HG03108 (cell line): Measurements from ENCODE around the gene VCL.
"Not testable (repeated sequence)": the region's sequence is repeated elsewhere in the genome, so short reads cannot be mapped to it uniquely, and the experiment has no call there.

Experiments
- ATAC-seq: cut with Tn5 transposase; IDR thresholded peaks from one replicate; pipeline ENCODE4 v1.9.1; 2021; ENCODE audit warnings: moderate library complexity; ENCODE audit not compliant: unreplicated experiment

Gene VCL

DNA sequence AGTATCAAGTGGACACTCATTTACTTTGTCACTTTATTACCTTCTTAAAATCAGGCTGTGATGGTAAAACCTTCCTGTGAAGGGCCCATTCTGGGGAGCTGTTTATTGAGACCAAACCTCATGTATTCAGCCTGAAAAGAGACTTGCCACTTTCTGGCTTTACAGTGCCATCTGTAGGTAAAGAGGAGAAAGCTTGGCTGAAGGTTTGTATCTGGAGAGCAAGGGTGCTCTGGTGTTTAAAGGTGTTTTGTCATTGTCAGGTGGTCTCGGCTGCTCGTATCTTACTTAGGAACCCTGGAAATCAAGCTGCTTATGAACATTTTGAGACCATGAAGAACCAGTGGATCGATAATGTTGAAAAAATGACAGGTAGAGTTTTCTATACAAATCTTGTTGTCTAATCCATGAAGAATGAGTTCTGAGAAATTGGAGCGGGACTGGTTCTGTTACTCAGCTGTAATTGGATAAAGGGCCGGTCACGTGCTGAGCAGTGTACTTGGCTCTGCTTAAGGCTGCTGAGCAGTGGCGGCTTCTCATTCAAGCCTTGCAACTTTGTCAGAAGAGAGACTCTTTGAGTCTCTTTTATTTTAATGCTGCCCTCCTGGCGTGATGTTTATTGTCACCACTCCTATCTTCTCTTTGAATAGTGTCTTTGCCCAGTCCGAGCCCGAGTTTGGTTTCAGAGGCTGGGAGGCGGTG is 105.8 kb downstream of the VCL start:
- no peak for ATAC-seq

GRCh38 chr10:74104480-74104879 is 106.6 kb downstream of the VCL start:
- ATAC-seq: no peak

- no peak for ATAC-seq
Measured at GRCh38 chr10:74104996-74105395, 107.1 kb downstream of the VCL start.

DNA sequence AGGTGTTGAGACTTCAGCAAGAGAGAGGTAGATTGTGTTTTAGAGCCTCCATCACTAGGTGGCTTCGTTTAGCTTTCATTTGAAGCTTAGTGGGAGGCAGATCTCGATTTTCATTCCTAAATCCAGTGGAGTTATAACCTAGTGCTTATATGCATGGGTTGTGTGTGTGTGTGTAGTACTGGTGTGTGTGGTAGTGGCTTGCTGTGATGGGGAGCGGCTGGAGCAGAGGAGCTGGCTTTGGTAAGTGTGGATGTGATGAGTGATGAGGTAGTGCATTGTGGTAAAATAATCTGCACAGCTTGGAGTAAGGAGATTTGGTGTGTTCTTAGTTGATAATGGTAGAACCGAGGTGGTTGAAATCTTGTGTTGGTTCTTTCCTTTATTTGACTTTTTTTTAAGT is 109.5 kb downstream of the VCL start:
- ATAC-seq: no peak

DNA sequence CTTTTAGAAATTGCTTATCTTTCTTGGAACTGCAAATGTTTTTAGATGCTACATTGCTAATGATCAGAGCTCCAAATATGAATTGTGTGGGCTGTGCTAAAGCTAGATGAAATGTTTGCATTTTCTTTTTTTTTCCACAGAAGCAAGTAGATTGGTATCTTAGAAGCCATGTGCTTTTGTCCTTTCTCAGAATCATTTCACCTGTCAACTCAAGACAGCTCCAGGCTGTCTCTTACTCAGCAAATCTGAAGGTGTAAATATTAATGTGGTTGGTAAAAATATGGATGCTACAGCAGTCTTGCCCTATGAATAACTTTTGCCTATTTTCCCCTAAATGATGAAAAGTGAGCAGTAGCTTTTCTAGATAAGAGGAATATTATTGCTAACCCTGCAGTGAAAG is 111.5 kb downstream of the VCL start:
- ATAC-seq: no peak

- ATAC-seq: no peak
Measured at GRCh38 chr10:74110120-74110519, 112.2 kb downstream of the VCL start.

GRCh38 chr10:74111799-74112198 is 113.9 kb downstream of the VCL start:
- ATAC-seq: no peak

DNA sequence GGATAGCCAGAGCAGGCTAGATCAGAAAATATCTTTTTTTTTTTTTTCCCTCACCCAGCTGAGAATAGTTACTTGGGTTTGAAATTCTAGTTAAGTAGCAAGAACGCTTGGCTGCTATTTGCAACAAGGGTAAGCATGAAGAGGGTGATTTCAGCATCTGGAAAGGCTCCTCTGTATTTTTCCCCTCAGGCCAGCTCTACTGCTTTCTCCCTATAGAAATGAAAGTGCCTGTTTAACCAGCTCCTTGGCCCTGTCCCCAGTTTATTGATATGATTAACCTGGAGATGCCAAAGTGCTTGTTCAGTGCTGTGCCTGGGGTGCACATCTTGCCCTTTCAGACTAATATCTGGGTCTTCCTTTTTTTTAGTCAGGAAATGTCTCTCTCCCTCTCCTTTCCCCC is 115.6 kb downstream of the VCL start:
- ATAC-seq: no peak

DNA sequence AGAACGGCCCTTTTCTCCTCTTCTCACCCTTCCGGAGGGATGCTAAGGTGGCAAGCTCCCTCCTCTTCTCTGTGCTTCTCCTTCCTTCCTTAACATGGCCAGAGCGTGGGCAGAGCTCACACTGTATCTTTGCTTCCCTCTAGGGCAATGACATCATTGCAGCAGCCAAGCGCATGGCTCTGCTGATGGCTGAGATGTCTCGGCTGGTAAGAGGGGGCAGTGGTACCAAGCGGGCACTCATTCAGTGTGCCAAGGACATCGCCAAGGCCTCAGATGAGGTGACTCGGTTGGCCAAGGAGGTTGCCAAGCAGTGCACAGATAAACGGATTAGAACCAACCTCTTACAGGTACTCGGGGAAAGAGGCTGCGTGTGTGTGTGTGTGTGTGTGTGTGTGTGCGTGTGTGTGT is 116.1 kb downstream of the VCL start:
- no peak for ATAC-seq

DNA sequence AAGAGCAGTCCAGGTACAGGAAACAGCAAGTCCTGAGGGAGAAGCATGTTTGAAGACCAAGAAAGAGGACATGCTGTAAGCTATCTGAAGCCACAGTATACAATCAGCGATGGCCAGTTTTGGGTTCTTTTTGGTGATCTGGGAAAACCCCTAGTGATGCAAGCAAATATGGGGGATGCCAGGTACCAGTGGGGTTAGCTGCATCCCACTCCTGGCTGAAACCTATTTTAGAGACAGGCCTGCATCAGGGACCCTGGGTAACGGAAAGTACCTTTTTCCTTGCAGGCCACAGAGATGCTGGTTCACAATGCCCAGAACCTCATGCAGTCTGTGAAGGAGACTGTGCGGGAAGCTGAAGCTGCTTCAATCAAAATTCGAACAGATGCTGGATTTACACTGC is 119.8 kb downstream of the VCL start:
- no peak for ATAC-seq

DNA sequence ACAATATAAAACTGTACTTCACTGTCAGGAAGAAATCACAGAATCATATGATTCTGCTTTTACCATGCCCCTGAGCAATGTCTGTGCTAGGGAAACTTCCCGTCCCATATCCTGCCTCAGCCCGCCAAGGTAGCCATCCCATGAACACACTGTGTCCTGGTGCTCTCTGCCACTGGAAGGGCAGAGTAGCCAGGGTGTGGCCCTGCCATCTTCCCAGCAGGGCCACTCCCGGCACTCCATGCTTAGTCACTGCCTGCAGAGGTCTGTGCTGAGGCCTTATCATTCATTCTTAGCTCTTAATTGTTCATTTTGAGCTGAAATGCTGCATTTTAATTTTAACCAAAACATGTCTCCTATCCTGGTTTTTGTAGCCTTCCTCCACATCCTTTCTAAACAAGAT is 120.9 kb downstream of the VCL start:
- no peak for ATAC-seq

DNA sequence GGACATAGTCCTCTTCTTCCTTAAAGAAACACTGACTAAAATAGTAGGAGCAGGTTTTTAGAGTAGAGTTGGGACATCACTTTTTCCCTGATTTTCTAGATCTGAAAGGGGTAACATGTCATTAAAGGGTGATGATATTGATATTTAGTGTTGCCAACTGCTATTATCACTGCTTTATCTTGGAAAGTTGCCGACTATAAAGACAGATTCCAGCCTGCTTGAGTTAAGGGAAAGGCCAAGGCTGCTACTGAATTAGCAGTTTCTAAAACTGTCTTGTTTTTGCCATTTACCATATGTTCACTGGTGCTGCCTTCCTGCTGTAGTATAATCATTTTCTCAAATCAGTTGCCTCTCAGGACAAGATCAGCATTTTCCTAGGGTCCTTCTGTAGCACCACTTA is 123.0 kb downstream of the VCL start:
- ATAC-seq: no peak

DNA sequence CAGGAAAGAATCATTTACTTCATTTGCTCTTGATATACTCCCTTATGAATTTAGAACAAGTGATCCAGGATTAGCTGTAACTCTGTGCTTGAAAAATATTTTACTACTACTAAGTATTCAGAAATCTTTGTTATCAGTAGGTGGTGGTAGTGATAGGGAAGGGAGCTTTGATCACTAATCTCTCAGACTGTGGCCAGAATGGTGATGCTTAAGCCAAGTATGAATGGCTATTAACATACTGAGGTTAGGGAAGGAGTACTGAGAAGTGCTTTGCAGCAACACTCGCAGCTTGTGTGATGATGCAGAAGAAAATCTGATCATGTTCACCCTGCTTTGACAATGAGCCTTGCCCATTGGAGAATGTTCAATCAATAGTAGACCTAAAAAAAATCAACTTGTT is 123.5 kb downstream of the VCL start:
- no peak for ATAC-seq

- ATAC-seq: no peak
Measured at GRCh38 chr10:74122060-74122459, 124.1 kb downstream of the VCL start.

GRCh38 chr10:74123081-74123480 is 125.2 kb downstream of the VCL start:
- no peak for ATAC-seq

- no peak for ATAC-seq
Measured at GRCh38 chr10:74133923-74134820, 136.3 kb downstream of the VCL start.

DNA sequence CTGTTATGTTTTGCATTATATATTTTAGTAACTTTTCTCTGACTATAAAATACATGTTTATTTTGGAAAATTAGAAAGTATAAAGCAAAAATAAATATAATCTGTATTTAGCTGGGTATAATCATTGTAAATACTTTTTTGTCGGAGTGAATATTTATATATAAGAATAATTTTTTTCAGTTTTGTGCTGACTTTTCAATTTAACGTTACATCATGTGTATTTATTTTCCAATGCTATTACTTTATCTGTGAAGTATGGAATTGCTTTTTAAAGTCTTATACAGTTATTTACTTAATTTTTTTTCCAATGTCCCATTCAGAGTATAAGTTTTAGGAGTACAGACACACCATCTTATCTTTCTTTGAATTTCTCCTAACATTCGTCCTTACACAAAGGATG is 137.5 kb downstream of the VCL start:
- no peak for ATAC-seq

DNA sequence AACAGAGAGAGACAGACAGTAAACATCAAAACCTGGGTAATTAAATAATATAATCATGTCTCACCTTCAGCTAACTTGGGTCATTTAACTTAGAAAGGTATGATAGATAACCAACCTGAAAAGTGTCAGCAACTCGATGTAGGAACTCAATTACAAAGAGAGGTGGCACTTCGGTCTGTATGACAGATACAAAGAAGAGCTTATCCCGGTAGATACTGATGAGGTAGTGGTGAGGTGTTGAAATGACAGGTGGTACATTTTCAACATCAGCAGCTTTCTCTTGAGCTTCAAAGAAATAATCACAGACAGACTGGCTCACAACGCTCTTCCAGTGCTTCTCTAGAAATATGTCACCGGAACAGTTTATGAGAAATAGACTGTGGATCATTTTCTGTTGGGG is 140.1 kb downstream of the VCL start:
- ATAC-seq: no peak

DNA sequence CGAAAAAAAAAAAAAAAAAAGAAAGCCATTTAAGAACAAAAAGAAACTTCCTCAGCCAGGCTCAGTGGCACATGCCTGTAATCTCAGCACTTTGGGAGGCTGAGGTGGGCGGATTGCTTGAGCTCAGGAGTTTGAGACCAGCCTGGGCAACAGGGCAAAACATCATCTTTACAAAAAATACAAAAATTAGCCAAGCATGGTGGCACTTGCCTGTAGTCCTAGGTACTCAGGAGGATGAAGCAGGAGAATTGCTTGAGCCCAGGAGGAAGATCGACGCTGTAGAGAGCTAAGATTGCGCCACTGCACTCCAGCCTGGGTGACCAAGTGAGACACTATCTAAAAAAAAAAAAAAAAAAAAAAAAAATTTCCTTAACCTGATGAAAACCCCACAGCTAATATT is 140.7 kb downstream of the VCL start:
- ATAC-seq: not testable (repeated sequence)

- no peak for ATAC-seq
Measured at GRCh38 chr10:74139981-74140380, 142.1 kb downstream of the VCL start.

- ATAC-seq: no peak
Measured at GRCh38 chr10:74140553-74140952, 142.6 kb downstream of the VCL start.

GRCh38 chr10:74145133-74145532 is 147.2 kb downstream of the VCL start:
- no peak for ATAC-seq
